NCI-H2171 treated with DMSO at 0.1 percent for 48 hours (cell line): Measurements from ENCODE around the gene OR10J1.
"Not testable (repeated sequence)": the region's sequence is repeated elsewhere in the genome, so short reads cannot be mapped to it uniquely, and the experiment has no call there.

Source experiments
- DNase-seq: peaks from one replicate; lab custom pipeline; 2025; lab: John Stamatoyannopoulos, UW

Gene OR10J1, protein sequence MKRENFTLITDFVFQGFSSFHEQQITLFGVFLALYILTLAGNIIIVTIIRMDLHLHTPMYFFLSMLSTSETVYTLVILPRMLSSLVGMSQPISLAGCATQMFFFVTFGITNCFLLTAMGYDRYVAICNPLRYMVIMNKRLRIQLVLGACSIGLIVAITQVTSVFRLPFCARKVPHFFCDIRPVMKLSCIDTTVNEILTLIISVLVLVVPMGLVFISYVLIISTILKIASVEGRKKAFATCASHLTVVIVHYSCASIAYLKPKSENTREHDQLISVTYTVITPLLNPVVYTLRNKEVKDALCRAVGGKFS

DNA sequence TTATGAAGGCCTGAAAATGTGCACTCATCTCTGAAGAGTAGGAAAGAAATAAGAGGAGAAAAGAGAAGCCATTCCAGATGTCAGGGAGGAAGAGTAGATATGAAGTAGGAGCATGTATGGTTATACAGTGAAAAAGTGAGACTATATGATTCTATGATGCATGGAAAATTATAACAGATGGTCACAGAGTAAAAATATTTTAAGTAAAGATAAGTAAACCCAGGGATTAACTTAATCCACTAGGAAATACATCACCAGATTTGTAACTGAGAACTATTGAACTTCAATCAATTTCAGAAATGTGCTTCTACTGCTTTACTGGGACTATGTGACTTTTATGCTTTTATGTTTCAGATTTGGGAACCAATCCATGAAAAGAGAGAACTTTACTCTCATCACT lies at the start of gene OR10J1:
Gene OR10J1 (plus strand): TSS at position 301 of the 400 bp plus-strand sequence. CDS start 70 bp downstream, at position 371.
- no peak for DNase-seq

DNA sequence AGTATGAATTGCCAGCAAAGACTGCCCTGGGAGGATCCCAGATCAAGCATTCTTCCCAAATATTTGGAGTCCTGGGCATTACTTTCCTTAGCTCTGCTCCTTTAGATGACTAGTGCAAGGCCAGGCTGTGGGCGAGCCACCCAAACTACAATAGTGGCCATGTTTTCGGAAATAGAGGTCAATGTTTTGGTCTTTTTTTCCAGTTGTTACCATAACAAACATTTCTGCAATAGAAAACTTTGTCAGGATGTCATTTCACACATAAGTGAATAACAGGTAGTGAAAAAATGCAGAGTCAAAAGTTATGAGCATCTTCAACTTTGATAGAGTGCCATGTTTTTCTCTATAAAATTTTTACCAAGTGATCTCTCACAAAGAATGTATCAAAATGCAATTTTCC lies 32.7 kb upstream of the OR10J1 start:
- DNase-seq: no peak

DNA sequence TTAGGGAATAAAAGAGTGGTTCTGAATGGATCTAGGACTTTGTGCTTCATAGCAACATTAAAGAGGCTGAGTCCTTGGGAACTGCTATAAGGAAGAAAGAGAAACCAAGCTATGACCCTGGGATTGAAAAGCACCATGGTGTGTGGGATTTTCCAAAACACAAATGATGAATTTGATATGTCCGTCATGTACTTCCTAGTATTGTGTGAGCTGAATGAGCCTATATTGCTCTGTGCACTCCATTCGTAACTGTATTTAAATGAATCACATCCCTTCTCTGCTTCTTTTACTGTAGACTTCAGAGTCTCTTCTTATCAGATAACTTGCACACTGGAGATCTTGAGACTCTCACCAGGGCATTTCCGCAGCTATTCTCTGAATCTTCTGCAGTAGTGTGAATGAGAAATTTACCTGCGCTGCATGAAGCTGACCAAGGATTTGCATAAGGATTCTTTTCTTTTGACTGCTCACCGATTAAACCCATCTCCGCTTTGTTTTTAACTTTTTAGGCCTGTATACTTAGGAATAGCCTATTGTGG lies 30.6 kb upstream of the OR10J1 start:
- no peak for DNase-seq

DNA sequence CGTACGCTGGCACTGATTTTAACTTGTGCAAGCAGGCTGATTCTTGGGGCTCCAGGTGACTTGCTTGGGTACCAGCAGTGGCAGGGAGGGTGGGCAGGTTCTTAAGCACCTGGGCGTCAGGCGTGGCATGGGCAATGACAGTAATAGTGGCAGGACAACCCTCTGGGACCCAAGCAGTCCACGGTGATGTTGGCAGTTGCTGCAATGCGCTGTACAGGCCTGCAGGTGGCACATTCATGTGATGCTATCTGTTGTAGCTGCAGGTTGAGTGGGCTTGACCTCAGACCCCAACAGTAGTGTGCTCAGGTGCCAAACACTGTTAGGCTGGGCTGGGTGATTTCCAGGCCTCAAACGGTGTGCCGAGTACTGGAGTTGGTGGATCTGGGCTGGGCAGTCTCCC lies 17.7 kb upstream of the OR10J1 start:
- no peak for DNase-seq

DNA sequence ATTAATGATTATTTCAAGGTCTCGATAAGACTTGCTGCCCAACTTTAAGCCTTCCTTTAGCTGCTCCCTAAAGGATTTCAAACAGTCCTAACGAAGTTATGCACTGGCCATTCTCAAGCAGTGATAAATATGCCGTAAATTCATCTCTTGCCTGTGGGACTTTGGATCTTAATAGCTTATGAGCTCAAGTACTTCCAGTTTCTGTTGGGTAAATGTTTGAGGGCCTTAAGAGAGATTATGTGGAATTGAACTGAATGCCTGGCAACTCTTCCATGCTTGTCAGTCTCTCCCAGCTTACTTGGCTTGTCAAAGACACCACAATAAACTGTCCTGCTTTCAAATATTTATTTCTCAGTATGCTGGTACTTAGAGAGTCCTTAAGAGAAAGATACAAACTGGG lies 11.0 kb upstream of the OR10J1 start:
- no peak for DNase-seq

DNA sequence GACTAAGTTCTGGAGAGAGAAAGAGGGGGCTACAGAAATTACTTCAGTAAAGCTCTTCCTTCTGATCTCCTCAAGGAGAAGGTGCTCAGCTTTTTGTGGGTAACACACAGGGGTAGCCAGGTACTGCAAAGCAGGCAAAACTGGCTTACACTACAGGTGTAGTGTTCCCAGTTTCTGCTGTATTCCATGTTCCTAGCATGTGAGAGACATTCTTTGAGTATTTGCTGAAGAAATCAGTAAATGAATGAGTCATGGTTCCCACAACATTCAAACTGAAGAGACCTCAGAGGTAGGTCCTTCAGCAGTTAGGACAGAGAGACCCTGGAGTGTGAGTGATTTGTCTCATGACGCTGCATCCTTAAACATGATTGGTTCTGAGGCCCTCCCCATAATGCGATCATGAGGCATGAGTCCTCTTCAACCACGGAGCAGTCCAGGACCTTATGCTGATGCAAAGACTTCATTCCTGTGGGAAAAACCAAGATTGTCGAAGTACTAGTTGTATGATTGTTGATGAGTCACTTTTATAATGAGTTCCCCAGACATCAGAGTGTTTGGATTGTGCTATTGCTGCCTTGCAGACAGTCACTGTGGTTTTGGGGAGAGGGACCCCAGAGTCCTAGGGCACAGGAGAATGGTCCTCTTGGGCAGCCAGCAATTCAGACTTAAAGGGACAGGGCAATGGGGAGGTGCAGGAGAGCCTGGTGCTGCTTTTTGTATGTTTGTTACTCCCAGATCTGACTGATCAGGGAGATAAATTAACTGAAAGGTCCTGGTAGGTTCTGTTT lies 10.3 kb upstream of the OR10J1 start:
- DNase-seq: no peak

DNA sequence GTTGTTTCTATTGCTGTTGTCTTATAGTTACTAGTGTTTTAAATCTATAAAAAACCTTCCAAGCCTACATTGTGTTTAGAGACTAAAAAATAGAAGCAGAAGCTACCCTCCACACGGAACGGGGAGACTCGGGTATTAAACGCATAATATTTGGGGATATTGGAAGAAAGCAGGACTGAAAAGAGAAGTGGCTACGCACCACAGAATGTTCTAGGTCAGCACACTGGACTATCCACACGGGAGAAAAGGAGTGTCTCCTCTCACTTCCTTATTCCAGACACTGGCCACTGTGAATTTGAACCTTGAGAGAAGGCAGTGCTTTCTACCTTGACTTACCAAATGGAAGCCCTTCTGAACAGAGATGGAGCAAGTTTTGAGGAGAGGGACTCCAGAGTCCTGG lies 8.5 kb upstream of the OR10J1 start:
- no peak for DNase-seq

DNA sequence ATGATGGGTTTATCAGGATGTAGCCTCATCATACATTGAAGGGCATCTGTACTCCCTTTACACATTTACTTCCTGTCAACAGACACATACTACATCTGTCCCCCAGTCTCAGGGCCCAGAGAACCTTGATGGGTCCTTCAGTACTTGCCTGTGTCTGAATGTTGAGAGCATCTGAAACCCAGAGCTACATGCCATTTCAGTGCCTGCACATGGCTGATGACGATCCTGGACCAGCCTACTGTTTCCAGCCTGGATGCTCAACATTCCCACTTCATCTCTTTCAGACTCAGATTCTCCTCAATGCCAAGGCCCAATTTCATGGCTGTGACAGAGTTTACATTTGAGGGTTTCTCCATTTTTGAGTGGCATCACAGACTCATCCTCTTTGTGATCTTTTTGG lies 7.6 kb upstream of the OR10J1 start, which contains the start of gene OR10J4:
Gene OR10J4 (plus strand): TSS at position 301 of the 400 bp plus-strand sequence.
- no peak for DNase-seq

DNA sequence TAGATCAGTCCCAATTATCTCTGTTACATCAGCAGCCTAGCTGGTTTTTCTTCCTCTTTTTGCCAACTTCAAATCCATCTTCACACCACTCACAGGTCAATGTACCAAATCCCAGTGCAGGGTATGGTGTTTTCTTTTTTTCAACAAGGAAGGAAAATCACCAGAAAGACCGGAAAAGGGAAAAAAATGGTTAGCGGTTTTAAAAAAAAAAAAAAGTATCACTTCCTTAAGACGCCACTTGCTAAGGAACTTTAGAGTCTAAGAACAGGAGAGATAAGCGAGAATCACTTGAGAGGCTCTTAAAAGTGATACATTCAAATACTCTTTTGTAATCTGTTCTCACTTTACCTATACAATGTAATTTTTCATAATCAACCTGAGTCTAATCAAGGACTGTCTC lies 3.1 kb upstream of the OR10J1 start:
- no peak for DNase-seq

DNA sequence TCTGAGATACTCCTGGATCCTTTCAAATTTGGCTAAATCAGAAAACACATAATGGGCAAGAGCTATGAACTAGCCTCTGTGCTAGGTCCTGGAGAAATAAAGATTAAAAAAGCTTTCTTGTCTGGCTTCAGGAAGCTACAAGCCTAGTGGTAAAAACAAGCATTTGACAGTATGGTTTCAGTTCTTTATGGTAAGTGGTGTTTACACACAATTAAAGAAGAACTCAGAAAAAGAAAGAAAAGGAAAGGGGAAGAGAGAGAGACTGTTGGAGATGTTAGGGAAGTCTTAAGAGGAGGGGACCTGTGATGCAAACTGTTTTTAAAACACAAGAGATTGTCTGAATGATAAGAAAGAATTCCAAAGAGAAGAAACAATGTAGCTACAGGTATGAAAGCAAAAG lies 1.8 kb downstream of the OR10J1 start:
- DNase-seq: no peak

DNA sequence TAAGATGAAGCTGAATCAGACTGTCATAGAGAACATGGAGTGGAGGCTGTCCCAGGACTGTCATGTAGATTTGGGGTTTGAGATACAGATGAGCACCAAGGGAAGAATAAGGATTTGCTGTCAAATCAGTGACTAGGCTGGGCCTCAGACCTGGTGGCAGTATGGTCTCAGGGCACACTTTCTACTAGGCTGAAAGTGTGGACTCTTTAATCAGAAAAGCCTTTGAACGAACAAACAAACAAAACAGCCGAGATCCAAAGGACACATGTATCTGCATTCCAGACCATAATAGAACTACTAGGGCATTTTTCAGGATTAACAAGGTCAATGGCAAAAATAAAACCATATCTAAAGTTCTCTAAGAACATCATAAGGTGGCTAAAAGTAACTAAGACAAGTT lies 2.9 kb downstream of the OR10J1 start:
- DNase-seq: no peak

DNA sequence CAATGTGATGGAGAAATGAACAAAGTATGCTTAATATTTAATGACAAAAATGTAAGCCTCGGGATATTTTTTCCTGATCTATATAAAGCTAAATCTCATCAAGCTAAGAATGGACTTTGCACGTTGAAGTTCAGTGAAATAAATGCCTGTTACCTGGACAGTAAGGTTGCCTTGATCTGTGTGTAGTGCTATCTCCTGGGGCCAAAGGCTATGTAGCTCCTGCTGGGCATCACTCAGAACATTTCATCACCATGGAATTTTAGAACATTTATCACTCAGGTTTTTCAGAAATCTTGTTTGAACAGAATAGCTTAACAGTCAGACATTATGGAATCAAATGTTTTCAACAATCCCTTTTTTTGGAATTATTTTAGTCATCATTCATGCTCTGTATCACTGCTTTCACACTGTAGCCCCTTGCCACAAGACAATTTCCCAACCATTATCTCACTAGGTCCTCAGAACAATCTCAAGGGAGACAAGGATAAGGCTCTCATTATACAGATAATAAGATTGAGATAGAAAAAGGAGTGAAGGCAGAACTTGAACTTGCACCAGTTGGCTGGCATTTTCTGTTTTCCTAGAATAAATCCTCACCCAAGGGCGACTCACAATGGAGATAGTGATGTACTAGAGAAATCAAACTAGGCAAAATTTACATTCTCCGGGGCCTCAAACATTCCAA lies 3.7 kb downstream of the OR10J1 start:
- DNase-seq: no peak

DNA sequence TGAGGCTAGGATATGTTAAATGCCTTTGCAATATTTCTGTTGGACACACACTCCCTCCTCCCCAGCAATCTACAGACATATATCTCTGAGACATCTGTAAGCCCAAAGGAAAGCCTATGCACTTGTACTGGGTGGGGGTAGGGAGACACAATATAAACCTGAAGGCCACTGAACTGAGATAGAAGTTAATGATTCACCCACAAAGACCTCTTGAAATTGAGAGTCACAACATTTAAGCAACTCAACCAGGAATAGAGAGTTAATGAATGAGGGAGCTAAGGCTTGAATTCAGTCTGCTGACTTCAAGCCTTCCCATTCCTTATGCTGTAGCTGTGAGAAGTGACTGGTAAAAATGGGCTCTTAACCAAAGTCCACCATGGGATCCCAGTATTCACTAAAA lies 5.0 kb downstream of the OR10J1 start:
- DNase-seq: no peak

DNA sequence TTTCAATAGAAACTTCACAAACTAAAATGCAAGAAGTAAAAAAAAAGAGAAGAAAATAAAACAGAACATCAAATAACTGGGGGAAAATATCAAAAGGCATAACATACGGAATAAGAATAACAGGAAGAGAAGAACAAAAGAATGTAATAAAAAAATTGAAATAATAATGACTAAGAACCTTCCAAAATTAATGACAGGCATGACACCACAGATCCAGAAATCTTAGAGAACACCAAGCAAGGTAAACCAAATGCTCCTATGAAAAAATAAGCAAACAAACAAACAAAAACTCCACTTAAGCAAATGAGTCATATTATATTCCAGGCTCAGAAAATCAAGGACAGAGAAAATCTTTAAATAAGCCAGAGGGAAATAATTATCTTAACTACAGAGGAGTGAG lies 8.7 kb downstream of the OR10J1 start:
- DNase-seq: no peak

DNA sequence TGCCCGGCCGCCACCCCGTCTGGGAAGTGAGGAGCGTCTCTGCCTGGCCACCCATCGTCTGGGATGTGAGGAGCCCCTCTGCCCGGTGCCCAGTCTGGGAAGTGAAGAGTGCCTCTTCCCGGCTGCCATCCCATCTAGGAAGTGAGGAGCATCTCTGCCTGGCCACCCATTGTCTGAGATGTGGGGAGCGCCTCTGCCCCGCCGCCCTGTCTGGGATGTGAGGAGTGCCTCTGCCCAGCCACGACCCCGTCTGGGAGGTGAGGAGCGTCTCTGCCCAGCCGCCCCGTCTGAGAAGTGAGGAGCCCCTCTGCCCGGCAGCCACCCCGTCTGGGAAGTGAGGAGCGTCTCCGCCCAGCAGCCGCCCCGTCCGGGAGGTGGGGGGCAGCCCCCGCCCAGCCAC lies 10.1 kb downstream of the OR10J1 start:
- not testable (repeated sequence) for DNase-seq

DNA sequence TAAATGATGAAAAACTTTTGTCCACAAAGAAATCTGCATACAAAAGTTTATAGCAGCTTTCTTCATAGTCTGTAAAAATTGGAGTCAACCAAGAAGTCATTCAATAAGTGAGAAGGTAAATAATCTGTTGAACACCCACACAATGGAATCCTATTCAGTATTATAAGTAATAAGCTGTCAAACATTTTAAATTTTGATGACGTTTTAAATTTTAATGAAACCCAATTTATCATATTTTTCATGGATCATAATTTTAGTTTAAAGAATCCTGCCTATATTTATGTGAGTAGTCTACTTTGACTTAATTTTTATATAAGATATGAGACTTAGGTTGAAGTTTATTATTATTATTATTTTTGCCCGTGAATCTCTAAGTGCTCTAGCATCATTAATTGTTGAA lies 20.0 kb downstream of the OR10J1 start:
- DNase-seq: no peak

DNA sequence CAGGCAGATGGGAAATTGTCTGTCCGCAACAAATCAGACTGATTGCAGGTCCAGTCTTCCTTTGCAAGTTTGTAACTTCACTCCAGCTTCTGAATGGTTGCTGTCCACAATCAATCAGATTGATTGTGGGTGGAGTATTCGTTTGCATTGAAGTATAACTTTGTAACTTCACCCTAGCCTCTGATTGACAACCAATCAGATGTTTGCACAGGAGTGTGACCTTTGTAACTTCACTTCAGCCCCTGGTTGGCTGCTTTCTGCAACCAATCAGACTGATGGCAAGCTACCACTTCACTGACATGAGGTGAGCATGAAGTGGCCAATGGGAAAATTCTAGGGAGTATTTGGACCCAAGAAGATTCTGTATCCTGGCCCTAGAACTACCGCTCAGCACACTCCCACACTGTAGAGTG lies 25.7 kb downstream of the OR10J1 start:
- no peak for DNase-seq

DNA sequence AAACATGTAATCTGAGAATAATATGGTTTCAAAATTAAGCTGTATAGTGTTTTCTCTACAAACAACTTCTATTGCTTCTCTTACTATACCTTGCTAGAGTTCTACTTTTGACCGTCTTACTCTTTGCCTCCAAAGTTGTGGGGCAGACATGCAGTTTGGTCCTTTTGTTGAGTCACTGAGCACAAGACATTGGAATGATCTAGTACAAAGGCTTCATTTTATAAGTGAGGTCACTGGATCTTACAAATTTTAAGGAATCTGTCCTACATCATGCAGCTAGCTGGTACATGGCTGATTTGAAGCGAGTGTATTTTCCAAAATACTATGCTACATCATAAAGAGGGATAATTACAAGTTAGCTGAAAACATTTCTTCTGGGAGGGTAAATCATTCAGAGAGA lies 28.8 kb downstream of the OR10J1 start:
- DNase-seq: no peak

DNA sequence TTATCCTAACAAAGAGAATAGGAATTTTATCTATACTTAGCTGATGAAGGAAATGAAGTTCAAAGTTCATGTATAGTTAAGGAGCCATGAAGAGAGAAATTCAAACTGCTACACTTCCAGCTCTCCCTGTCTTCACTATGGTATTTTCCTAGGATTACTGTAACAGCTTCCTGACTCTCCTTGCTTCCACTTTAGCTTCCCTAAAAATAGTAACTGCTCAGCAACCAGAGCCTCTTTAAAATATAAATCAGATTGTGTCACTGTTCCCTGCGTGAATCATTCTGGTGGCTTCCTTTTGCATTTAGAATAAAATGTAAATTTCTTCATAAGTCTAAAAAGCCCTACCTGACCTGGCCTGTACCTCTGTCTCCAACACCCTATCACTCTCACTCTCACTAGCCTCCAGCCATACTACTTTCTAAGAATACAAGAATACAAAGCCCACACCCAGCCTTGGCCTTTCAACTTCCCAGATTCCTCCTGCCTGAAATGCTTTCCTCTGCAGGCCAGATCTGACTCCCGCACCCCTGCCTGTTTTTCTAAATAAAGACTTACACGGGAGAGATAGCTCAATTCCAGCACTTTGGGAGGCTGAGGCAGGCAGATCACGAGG lies 30.5 kb downstream of the OR10J1 start:
- DNase-seq: no peak

DNA sequence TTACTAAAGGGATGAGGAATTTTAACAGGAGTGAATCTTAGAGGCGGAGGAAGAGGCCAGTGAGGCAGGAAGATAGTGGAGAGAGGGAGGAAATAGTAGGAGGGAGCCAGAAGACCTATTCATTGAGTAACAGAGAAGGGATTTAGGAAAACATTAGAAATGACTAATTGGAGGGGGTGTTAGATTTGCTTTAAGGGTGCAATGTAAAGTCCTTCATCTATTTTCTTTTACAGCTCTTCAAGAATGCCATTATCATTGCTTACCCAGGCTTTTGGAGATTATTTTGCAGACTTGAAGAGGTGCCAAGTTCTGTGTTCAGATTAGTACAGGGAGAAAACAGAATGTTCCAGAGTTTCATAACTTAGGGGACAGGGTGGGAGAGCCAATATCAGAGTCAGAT lies 33.8 kb downstream of the OR10J1 start:
- no peak for DNase-seq

DNA sequence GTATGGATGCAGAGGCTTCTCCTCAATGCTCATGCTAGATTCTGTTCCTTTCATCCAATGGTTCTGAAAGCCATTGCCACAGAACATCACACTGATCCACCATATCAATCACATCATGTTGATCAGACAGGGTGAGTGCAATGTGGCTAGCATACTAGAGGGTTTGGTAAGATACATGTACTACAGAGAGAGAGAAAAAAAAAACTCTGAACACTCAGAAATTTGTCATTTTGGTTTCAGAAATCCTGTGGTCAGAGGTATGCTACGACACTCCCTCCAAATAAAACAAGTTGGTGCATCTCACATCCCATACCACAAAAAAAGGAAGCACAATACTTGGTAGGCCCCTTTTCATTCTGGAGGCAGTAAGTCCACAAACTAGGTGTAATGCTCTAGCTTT lies 35.4 kb downstream of the OR10J1 start:
- DNase-seq: no peak

DNA sequence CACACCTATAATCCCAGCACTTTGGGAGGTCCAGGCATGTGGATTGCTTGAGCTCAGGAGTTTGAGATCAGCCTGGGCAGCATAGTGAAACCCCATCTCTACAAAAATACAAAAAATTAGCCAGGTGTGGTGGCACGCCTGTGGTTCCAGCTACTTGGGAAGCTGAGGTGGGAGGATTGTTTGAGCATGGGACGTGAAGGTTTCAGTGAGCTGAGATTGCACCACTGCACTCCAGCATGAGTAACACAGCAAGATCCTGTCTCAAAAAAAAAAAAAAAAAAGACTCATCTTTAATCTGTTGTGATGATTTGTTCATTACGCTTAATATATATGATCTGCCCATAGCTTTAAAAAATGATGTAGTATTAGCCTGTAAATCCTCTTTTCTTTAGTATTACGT lies 44.0 kb downstream of the OR10J1 start:
- DNase-seq: no peak
